ENCODE results near the gene AGO3.
"Not testable (repeated sequence)": the region's sequence is repeated elsewhere in the genome, so short reads cannot be mapped to it uniquely, and the experiment has no call there.

AGO3 gene

GRCh38 chr1:35927472-35927871 is 3.4 kb upstream of the AGO3 start:
- no peak for DNase-seq

- DNase-seq = peak in 1 of 2 experiments; percentile 55
These were observed 944 bp upstream of the AGO3 start for GRCh38 chr1:35929730-35930592.

GRCh38 chr1:35931446-35932157 is 697 bp downstream of the AGO3 start:
- DNase-seq = peak in 1 of 2 experiments; percentile 25

GRCh38 chr1:35932158-35932636 is 1.3 kb downstream of the AGO3 start:
- DNase-seq = no peak

GRCh38 chr1:35932941-35933340 is 2.0 kb downstream of the AGO3 start:
- DNase-seq = no peak

GRCh38 chr1:35935442-35936388 is 4.8 kb downstream of the AGO3 start:
- DNase-seq = no peak

GRCh38 chr1:35936838-35937237 is 5.9 kb downstream of the AGO3 start:
- DNase-seq = no peak

GRCh38 chr1:35939484-35939883 is 8.6 kb downstream of the AGO3 start:
- DNase-seq = no peak

GRCh38 chr1:35945327-35945726 is 14.4 kb downstream of the AGO3 start:
- DNase-seq = no peak

GRCh38 chr1:35947547-35947946 is 16.6 kb downstream of the AGO3 start:
- no peak for DNase-seq

- no peak for DNase-seq
These were observed 27.7 kb downstream of the AGO3 start for GRCh38 chr1:35958558-35958957.

GRCh38 chr1:35959304-35959703 is 28.4 kb downstream of the AGO3 start:
- no peak for DNase-seq

GRCh38 chr1:35962952-35963351 is 32.0 kb downstream of the AGO3 start:
- no peak for DNase-seq

- not testable (repeated sequence) for DNase-seq
These were observed 33.4 kb downstream of the AGO3 start for GRCh38 chr1:35964277-35964676.

- DNase-seq = no peak
These were observed 37.5 kb downstream of the AGO3 start for GRCh38 chr1:35968396-35968795.

GRCh38 chr1:35971601-35972000 is 40.7 kb downstream of the AGO3 start:
- DNase-seq = no peak

- not testable (repeated sequence) for DNase-seq
These were observed 41.7 kb downstream of the AGO3 start for GRCh38 chr1:35972631-35973030.

GRCh38 chr1:35980090-35980489 is 49.2 kb downstream of the AGO3 start:
- no peak for DNase-seq

- DNase-seq = no peak
These were observed 57.3 kb downstream of the AGO3 start for GRCh38 chr1:35988237-35988636.

GRCh38 chr1:36006941-36007500 is 76.1 kb downstream of the AGO3 start:
- no peak for DNase-seq

GRCh38 chr1:36007741-36008140 is 76.8 kb downstream of the AGO3 start:
- DNase-seq = no peak

GRCh38 chr1:36008546-36009197 is 77.8 kb downstream of the AGO3 start:
- DNase-seq = no peak
